Measurements from ENCODE around the gene TSHZ2. TPM values are rescaled to one million over a fixed set of nuclear protein-coding genes. Genes with fewer than 3 reads are reported as not detected.

The TSHZ2 gene
- total and polyA plus RNA-seq, 9 of the 15 experiments (the other 6 are each of a cell fraction or from before 2014, with no cell fraction given), result 0.03 to 0.20 (median 0.05) TPM; not detected in 4

- in situ Hi-C loops (cut with MboI), result no loop called here
Observed at GRCh38 chr20:53127027-53127426, 154.9 kb downstream of the TSHZ2 start.

More at GRCh38 chr20:53127027-53127426, 154.9 kb downstream of the TSHZ2 start:
- FAIRE-seq (no peak), DNase-seq (ENCODE audit: extremely low read depth in 1 of 4, low spot score in 3 of 4) (no peak), ATAC-seq (no peak)
- Histone ChIP-seq H3K27ac (ENCODE audit: extremely low read depth, low read depth, low read length) (no peak overlapping the region), H3K36me3 (ENCODE audit: control insufficient read depth, insufficient read depth, low read length) (no peaks in the 10 kb centered on the region), H3K79me2 (ENCODE audit: control insufficient read depth, insufficient read depth, low read length) (no peaks in the 10 kb centered on the region), H2AFZ (ENCODE audit: low read depth, low read length) (no peak overlapping the region), H3K4me1 (replicated peaks in 1 of 2; ENCODE audit: control insufficient read depth in 2 of 2, insufficient read depth in 2 of 2, low read length in 2 of 2) (no peaks in the 10 kb centered on the region), H3K27me3 (ENCODE audit: control insufficient read depth in 2 of 2, insufficient read depth in 2 of 2, low read length in 2 of 2) (peaks cover 4 to 10% of the 10 kb centered on the region in 2 experiments; a peak in 3 of 5 replicates), H3K4me3 (no peak overlapping the region), H3K9ac (ENCODE audit: insufficient read depth in 1 of 2, low read depth in 2 of 2, low read length in 2 of 2) (no peak overlapping the region), H3K9me1 (ENCODE audit: control insufficient read depth, insufficient read depth, low read length) (no peaks in the 10 kb centered on the region), H4K20me1 (replicated peaks; ENCODE audit: control insufficient read depth, insufficient read depth, low read length) (no peaks in the 10 kb centered on the region), H3K4me2 (ENCODE audit: insufficient read depth, low read length) (no peak overlapping the region), H3K9me3 (replicated peaks; ENCODE audit: control insufficient read depth, insufficient read depth, low read depth, low read length) (no peaks in the 10 kb centered on the region)
- BruUV-seq (replicated peaks), result no TSS peak
- WGBS (ENCODE audit: insufficient coverage, low coverage, missing lambda C conversion rate), result 23% methylated on average over 2 of the region's 2 CpGs
- no peak for TF ChIP-seq ZHX1 (conservative IDR thresholded peaks at IDR 0.05; ENCODE audit: low read length)
- TF ChIP-seq SOX6 (IDR thresholded peaks at IDR 0.05), result no peak
- TF ChIP-seq HLTF (IDR thresholded peaks at IDR 0.05), result no peak
- TF ChIP-seq NFIC (IDR thresholded peaks at IDR 0.05), result peak; percentile 86
- no peak for TF ChIP-seq RFX1 (IDR thresholded peaks at IDR 0.05)
- TF ChIP-seq NFIX (CRISPR knock-in tag; IDR thresholded peaks at IDR 0.05; ENCODE audit: low read depth), result 0 out of 2 replicates have a peak, but pooled peaks have one; percentile 51
- intact Hi-C loops (cut with micrococcal nuclease), result no loop called here
- ChIA-PET CTCF (ENCODE audit: low intra/inter-chr PET ratio) (no interaction called here), POLR2A (interaction anchor here (0.9 kb wide), 1 partner anchor 10 kb away, joined by 5 read pairs; no protein-coding TSS in a partner anchor)
